OCI-LY1 (cell line): ENCODE data around the gene CDK13.

Source experiments
- CTCF ChIP-seq: fragments of 200-600 bp; sonication (generic), shearing (Covaris generic); IDR thresholded peaks from 2 replicates; pipeline ENCODE4 v1.5.1; 2017; ENCODE audit warnings: mild to moderate bottlenecking, antibody characterized with exemption, low read length, moderate library complexity, mixed read lengths
- EZH2 ChIP-seq: fragments of 200-600 bp; sonication (generic), shearing (Covaris generic); IDR thresholded peaks from 2 replicates; pipeline ENCODE4 v1.8.0; 2017; ENCODE audit warnings: borderline replicate concordance, mixed run types, mild to moderate bottlenecking, antibody characterized with exemption, low read length, moderate library complexity, mixed read lengths

- TF ChIP-seq CTCF (no peak), EZH2 (no peak)
These were observed 152.8 kb downstream of the CDK13 start for GRCh38 chr7:40102897-40103296.
